ENCODE results near the gene PLAU.
"Not testable (repeated sequence)": the region's sequence is repeated elsewhere in the genome, so short reads cannot be mapped to it uniquely, and the experiment has no call there.

The PLAU gene

GRCh38 chr10:73899423-73899822 lies 11.5 kb upstream of the PLAU start:
- no peak for DNase-seq

- no peak for DNase-seq
Observed at GRCh38 chr10:73900064-73900463, 10.9 kb upstream of the PLAU start.

- no peak for DNase-seq
Observed at GRCh38 chr10:73901261-73901660, 9.7 kb upstream of the PLAU start.

GRCh38 chr10:73902351-73902750 lies 8.6 kb upstream of the PLAU start:
- DNase-seq: no peak

GRCh38 chr10:73905256-73906020 lies 5.5 kb upstream of the PLAU start:
- DNase-seq: no peak

- no peak for DNase-seq
Observed at GRCh38 chr10:73906524-73907447, 4.1 kb upstream of the PLAU start.

- no peak for DNase-seq
Observed at GRCh38 chr10:73907841-73908517, 3.0 kb upstream of the PLAU start.

GRCh38 chr10:73908853-73909539 lies 1.9 kb upstream of the PLAU start:
- DNase-seq: no peak

GRCh38 chr10:73909540-73910115 lies 1.3 kb upstream of the PLAU start:
- DNase-seq: no peak

GRCh38 chr10:73910401-73910763 lies 550 bp upstream of the PLAU start:
- DNase-seq: no peak

GRCh38 chr10:73911553-73912004 lies 647 bp downstream of the PLAU start:
- no peak for DNase-seq

- no peak for DNase-seq
Observed at GRCh38 chr10:73914036-73914435, 3.1 kb downstream of the PLAU start.

- DNase-seq: no peak
Observed at GRCh38 chr10:73915206-73915851, 4.4 kb downstream of the PLAU start.

- DNase-seq: no peak
Observed at GRCh38 chr10:73916761-73917470, 6.0 kb downstream of the PLAU start.

- no peak for DNase-seq
Observed at GRCh38 chr10:73917566-73918305, 6.8 kb downstream of the PLAU start.

GRCh38 chr10:73919481-73919880 lies 8.5 kb downstream of the PLAU start:
- DNase-seq: not testable (repeated sequence)

GRCh38 chr10:73920089-73920488 lies 9.2 kb downstream of the PLAU start:
- no peak for DNase-seq

- DNase-seq: no peak
Observed at GRCh38 chr10:73922007-73922863, 11.3 kb downstream of the PLAU start.

- no peak for DNase-seq
Observed at GRCh38 chr10:73922864-73923133, 11.9 kb downstream of the PLAU start.
